ENCODE data around the gene CNTNAP2.

GRCh38 chr7:147405621-147406020 is 1289.0 kb downstream of the CNTNAP2 start:
- TF ChIP-seq POLR2A (IDR thresholded peaks at IDR 0.05) (no peak), CTCF (IDR thresholded peaks at IDR 0.05) (no peak)

Data from heart left ventricle (tissue), 13 donors.